Measurements from ENCODE around the gene VPS18.

VPS18 gene

DNA sequence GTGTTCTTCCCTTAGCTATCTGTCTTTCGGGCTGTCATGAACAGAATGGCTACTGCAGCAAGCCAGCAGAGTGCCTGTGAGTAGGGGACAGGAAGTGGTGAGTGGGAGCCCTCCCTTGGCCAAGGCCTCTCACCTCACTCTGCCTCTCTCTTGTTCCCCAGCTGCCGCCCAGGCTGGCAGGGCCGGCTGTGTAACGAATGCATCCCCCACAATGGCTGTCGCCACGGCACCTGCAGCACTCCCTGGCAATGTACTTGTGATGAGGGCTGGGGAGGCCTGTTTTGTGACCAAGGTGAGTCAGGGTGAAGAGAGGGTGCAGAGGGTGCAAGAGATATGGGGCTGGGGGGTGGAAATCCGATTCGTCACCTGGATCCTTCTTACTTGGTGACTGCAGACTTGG, 37.9 kb downstream of the VPS18 start:
- peak overlapping the region; percentile 38 for H3K4me3 ChIP-seq (ENCODE audit: extremely low read depth, insufficient read depth, low read length, poor library complexity, severe bottlenecking)
- H3K4me1 ChIP-seq (ENCODE audit: control insufficient read depth, insufficient read depth, low read length, poor library complexity, severe bottlenecking) = peaks cover 15% of the 10 kb centered on the region
- peaks cover 7% of the 10 kb centered on the region for H3K36me3 ChIP-seq (ENCODE audit: control insufficient read depth, insufficient read depth, low read length)
- no peaks in the 10 kb centered on the region for H3K9me3 ChIP-seq (ENCODE audit: control insufficient read depth, low read length)
- WGBS, 2 experiments (ENCODE audit: insufficient coverage in 2 of 2) = 50 to 70% methylated on average over 2 to 6 of the region's 8 CpGs
- no peak overlapping the region for H3K27ac ChIP-seq (ENCODE audit: low read depth, low read length, severe bottlenecking)

DNA sequence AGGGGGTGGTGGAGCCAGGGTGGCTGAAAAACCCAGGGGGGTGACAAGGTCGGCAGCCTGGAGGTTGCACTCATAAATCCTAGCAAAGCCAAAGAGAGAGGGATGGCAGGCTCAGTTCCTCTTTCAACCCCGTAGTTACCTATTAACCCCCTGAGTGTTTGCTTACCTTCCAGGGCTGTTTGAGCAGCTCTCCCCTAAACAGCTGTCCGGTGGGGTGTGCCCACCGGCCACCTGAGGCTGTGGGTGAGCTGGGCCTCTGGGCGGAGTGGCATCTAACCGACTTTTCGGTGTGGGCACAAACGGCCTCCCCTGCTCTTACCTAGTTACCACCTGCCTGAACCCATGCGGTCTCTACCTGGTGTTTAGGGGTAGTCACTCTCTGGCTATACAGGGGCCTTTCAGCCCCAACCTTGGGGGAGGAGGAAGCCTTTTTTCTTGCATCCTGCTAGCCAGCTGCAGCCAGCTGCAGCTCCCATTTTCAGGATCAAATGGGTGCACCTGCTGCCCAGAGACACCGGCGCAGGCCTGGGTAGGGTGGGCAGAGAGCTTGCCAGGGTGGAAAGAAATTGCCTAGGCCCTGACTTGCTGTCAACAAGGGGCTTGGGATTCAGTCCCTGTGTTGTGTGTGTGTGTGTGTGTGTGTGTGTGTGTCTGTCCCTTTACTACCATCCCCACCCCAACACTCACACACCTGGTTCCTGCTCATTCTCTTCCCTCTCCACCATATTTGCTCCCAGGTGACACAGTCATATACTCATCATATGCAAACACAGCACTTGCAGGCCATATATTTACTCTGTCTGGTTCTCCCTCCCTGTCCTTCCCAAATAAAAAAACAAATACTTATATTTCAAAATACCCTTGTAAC, 38.6 kb downstream of the VPS18 start:
- Histone ChIP-seq H3K4me3 (ENCODE audit: extremely low read depth, insufficient read depth, low read length, poor library complexity, severe bottlenecking) (peak overlapping the region; percentile 38), H3K27ac (ENCODE audit: low read depth, low read length, severe bottlenecking) (no peak overlapping the region), H3K9me3 (ENCODE audit: control insufficient read depth, low read length) (no peaks in the 10 kb centered on the region), H3K4me1 (ENCODE audit: control insufficient read depth, insufficient read depth, low read length, poor library complexity, severe bottlenecking) (peaks cover 15% of the 10 kb centered on the region), H3K36me3 (ENCODE audit: control insufficient read depth, insufficient read depth, low read length) (peaks cover 7% of the 10 kb centered on the region)
- 70 to 84% methylated on average over 7 to 10 of the region's 11 CpGs for WGBS, 2 experiments (ENCODE audit: insufficient coverage in 2 of 2)

DNA sequence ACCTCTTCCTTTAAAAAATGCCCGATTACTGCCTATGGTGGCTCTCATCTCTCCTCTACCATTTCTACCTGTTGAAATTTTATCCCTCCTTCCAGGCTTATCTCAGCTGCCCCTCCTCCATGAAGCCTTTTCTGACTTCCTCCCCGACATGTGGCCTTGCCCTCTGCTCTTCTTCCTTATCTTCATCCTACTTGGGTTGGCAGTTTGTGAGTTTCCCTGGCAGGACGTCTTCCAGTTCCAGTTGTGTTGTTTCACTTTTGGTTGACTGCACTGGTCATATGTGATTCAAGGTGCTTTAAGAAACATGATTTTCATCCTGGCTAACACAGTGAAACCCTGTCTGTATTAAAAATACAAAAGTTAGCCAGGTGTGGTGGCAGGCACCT, 39.3 kb downstream of the VPS18 start:
- Histone ChIP-seq H3K27ac (ENCODE audit: low read depth, low read length, severe bottlenecking) (no peak overlapping the region), H3K9me3 (ENCODE audit: control insufficient read depth, low read length) (no peaks in the 10 kb centered on the region), H3K36me3 (ENCODE audit: control insufficient read depth, insufficient read depth, low read length) (peaks cover 7% of the 10 kb centered on the region), H3K4me3 (ENCODE audit: extremely low read depth, insufficient read depth, low read length, poor library complexity, severe bottlenecking) (no peak overlapping the region), H3K4me1 (ENCODE audit: control insufficient read depth, insufficient read depth, low read length, poor library complexity, severe bottlenecking) (peaks cover 13% of the 10 kb centered on the region)
- WGBS, 2 experiments (ENCODE audit: insufficient coverage in 2 of 2) = 73 to 92% methylated on average over 2 of the region's 3 CpGs

DNA sequence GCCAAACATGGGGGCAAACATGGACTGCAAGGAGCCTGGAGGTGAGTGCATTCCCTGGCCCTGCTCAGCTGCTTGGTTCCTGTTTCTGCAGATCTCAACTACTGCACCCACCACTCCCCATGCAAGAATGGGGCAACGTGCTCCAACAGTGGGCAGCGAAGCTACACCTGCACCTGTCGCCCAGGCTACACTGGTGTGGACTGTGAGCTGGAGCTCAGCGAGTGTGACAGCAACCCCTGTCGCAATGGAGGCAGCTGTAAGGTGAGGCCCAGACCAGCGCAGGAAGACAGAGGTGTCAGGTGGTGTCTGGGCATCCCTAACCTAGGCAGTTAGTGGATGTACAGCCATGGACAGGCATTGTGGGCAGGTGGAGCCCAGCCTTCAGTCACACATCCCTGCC, 40.2 kb downstream of the VPS18 start:
- Histone ChIP-seq H3K27ac (ENCODE audit: low read depth, low read length, severe bottlenecking) (no peak overlapping the region), H3K36me3 (ENCODE audit: control insufficient read depth, insufficient read depth, low read length) (peaks cover 7% of the 10 kb centered on the region), H3K9me3 (ENCODE audit: control insufficient read depth, low read length) (no peaks in the 10 kb centered on the region), H3K4me3 (ENCODE audit: extremely low read depth, insufficient read depth, low read length, poor library complexity, severe bottlenecking) (no peak overlapping the region), H3K4me1 (ENCODE audit: control insufficient read depth, insufficient read depth, low read length, poor library complexity, severe bottlenecking) (peaks cover 8% of the 10 kb centered on the region)
- 86 to 90% methylated on average over 5 to 6 of the region's 6 CpGs for WGBS, 2 experiments (ENCODE audit: insufficient coverage in 2 of 2)

DNA sequence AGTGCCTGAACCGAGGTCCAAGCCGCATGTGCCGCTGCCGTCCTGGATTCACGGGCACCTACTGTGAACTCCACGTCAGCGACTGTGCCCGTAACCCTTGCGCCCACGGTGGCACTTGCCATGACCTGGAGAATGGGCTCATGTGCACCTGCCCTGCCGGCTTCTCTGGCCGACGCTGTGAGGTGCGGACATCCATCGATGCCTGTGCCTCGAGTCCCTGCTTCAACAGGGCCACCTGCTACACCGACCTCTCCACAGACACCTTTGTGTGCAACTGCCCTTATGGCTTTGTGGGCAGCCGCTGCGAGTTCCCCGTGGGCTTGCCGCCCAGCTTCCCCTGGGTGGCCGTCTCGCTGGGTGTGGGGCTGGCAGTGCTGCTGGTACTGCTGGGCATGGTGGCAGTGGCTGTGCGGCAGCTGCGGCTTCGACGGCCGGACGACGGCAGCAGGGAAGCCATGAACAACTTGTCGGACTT, 42.0 kb downstream of the VPS18 start:
- no peak overlapping the region for H3K4me3 ChIP-seq (ENCODE audit: extremely low read depth, insufficient read depth, low read length, poor library complexity, severe bottlenecking)
- 91 to 93% methylated on average over 30 to 31 of the region's 31 CpGs for WGBS, 2 experiments (ENCODE audit: insufficient coverage in 2 of 2)
- peaks cover 7% of the 10 kb centered on the region for H3K36me3 ChIP-seq (ENCODE audit: control insufficient read depth, insufficient read depth, low read length)
- no peaks in the 10 kb centered on the region for H3K9me3 ChIP-seq (ENCODE audit: control insufficient read depth, low read length)
- no peak overlapping the region for H3K27ac ChIP-seq (ENCODE audit: low read depth, low read length, severe bottlenecking)
- peaks cover 14% of the 10 kb centered on the region for H3K4me1 ChIP-seq (ENCODE audit: control insufficient read depth, insufficient read depth, low read length, poor library complexity, severe bottlenecking)

DNA sequence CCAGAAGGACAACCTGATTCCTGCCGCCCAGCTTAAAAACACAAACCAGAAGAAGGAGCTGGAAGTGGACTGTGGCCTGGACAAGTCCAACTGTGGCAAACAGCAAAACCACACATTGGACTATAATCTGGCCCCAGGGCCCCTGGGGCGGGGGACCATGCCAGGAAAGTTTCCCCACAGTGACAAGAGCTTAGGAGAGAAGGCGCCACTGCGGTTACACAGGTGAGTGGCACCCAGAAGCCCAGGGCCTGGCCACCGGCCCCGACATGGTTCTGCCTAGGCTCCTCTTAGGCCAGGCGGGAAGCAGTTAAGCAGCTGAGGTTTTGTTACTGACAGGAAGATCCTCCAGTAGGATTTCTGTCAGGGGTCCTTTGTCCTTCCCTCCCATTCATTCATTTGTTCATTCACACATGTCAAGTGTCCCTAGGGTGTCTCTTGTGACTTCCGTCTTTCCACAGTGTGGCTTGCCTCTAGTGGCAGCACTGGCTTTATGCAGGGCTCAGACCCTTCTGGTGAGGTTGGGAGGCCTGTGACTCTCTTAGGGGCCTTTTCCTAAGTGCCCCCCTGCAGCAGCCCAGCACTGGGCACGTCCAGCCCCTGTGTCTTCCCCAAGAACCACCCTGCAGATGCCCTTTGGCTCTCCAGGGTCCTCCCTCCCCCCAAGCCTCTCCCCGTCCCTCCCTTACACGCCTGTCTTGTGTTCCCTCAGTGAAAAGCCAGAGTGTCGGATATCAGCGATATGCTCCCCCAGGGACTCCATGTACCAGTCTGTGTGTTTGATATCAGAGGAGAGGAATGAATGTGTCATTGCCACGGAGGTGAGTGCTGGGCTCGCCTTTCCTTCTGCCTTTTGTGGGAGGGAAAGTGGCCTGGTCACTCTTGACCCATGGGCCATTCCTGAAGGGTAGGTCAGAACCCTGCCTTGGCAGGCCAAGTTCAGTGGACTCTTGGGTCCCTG, 42.7 kb downstream of the VPS18 start:
- Histone ChIP-seq H3K27ac (ENCODE audit: low read depth, low read length, severe bottlenecking) (no peak overlapping the region), H3K9me3 (ENCODE audit: control insufficient read depth, low read length) (no peaks in the 10 kb centered on the region), H3K36me3 (ENCODE audit: control insufficient read depth, insufficient read depth, low read length) (peaks cover 1% of the 10 kb centered on the region), H3K4me1 (ENCODE audit: control insufficient read depth, insufficient read depth, low read length, poor library complexity, severe bottlenecking) (peaks cover 14% of the 10 kb centered on the region), H3K4me3 (ENCODE audit: extremely low read depth, insufficient read depth, low read length, poor library complexity, severe bottlenecking) (no peak overlapping the region)
- 82 to 89% methylated on average over 11 to 13 of the region's 15 CpGs for WGBS, 2 experiments (ENCODE audit: insufficient coverage in 2 of 2)

DNA sequence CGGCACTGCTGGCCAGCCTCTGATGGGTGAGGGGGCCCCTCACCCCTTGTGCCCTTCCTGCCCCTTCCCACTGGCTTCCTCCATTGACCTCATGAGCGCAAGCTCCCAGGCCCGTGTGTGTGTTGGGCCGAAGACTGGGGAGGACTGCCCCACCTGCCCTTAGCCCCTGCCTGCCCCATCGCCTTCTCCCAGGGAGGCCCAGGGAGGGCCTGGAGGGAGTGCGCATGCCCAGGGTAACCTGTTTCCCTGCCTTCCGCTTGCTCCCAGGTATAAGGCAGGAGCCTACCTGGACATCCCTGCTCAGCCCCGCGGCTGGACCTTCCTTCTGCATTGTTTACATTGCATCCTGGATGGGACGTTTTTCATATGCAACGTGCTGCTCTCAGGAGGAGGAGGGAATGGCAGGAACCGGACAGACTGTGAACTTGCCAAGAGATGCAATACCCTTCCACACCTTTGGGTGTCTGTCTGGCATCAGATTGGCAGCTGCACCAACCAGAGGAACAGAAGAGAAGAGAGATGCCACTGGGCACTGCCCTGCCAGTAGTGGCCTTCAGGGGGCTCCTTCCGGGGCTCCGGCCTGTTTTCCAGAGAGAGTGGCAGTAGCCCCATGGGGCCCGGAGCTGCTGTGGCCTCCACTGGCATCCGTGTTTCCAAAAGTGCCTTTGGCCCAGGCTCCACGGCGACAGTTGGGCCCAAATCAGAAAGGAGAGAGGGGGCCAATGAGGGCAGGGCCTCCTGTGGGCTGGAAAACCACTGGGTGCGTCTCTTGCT, 43.7 kb downstream of the VPS18 start:
- Histone ChIP-seq H3K4me1 (ENCODE audit: control insufficient read depth, insufficient read depth, low read length, poor library complexity, severe bottlenecking) (peaks cover 17% of the 10 kb centered on the region), H3K4me3 (ENCODE audit: extremely low read depth, insufficient read depth, low read length, poor library complexity, severe bottlenecking) (peak overlapping the region; percentile 2), H3K36me3 (ENCODE audit: control insufficient read depth, insufficient read depth, low read length) (no peaks in the 10 kb centered on the region), H3K27ac (ENCODE audit: low read depth, low read length, severe bottlenecking) (no peak overlapping the region), H3K9me3 (ENCODE audit: control insufficient read depth, low read length) (no peaks in the 10 kb centered on the region)
- 75 to 93% methylated on average over 13 to 16 of the region's 19 CpGs for WGBS, 2 experiments (ENCODE audit: insufficient coverage in 2 of 2)

DNA sequence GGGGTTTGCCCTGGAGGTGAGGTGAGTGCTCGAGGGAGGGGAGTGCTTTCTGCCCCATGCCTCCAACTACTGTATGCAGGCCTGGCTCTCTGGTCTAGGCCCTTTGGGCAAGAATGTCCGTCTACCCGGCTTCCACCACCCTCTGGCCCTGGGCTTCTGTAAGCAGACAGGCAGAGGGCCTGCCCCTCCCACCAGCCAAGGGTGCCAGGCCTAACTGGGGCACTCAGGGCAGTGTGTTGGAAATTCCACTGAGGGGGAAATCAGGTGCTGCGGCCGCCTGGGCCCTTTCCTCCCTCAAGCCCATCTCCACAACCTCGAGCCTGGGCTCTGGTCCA, 44.3 kb downstream of the VPS18 start:
- peaks cover 17% of the 10 kb centered on the region for H3K4me1 ChIP-seq (ENCODE audit: control insufficient read depth, insufficient read depth, low read length, poor library complexity, severe bottlenecking)
- H3K27ac ChIP-seq (ENCODE audit: low read depth, low read length, severe bottlenecking) = no peak overlapping the region
- H3K4me3 ChIP-seq (ENCODE audit: extremely low read depth, insufficient read depth, low read length, poor library complexity, severe bottlenecking) = peak overlapping the region; percentile 2
- H3K9me3 ChIP-seq (ENCODE audit: control insufficient read depth, low read length) = no peaks in the 10 kb centered on the region
- WGBS, 2 experiments (ENCODE audit: insufficient coverage in 2 of 2) = 90% methylated on average over 5 of the region's 6 CpGs; no CpG with 5 or more reads in 1 of the 2 experiments
- H3K36me3 ChIP-seq (ENCODE audit: control insufficient read depth, insufficient read depth, low read length) = no peaks in the 10 kb centered on the region

DNA sequence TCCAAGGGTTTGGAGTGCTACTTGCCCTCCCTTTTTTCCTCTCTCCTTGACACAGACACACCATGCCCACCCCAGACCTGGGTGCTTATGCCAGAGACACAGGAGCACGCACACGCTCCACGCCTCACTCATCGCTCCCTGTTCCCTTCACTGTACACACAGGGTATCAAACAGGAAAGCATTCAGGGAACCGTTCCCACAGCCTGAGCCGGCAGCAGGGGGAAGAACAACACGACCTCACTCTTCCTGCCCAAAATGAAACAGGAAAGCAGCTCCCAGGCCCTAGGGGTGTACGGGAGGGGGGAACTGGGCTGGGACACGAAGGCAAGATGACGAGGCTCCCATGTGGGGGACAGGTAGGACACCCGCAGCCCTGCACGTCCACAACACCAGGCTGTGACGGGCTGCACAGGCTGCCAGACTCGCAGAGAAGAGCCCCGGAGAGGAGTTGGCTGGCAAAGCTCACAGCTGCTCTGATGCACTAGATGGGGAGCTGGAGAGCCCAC, 46.1 kb downstream of the VPS18 start:
- Histone ChIP-seq H3K27ac (ENCODE audit: low read depth, low read length, severe bottlenecking) (peak overlapping the region; percentile 11), H3K36me3 (ENCODE audit: control insufficient read depth, insufficient read depth, low read length) (no peaks in the 10 kb centered on the region), H3K4me3 (ENCODE audit: extremely low read depth, insufficient read depth, low read length, poor library complexity, severe bottlenecking) (no peak overlapping the region), H3K4me1 (ENCODE audit: control insufficient read depth, insufficient read depth, low read length, poor library complexity, severe bottlenecking) (peaks cover 17% of the 10 kb centered on the region), H3K9me3 (ENCODE audit: control insufficient read depth, low read length) (no peaks in the 10 kb centered on the region)
- 75 to 82% methylated on average over 11 to 13 of the region's 15 CpGs for WGBS, 2 experiments (ENCODE audit: insufficient coverage in 2 of 2)

DNA sequence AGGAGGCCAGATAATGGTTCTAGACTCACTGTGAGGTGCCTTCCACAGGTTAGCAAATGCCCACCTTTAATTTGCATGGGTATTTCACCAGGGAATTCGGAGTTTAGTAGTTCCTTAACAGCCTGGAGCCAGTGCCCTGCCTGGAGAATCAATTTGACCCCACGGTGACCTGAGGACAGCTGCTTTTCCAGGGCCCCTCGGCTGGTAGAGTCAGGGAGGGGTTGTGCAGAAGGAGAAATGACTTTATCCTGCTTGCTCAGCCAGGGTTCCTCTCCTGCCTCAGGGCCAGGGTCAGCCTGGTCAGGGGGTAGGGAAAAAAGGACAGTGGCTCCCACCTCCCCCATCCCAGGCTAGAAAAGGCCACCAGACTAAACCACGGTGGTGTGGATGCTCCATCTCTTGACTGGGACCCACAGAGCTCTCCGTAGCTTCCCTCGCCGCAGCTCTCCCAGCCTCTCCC, 46.8 kb downstream of the VPS18 start:
- WGBS, 2 experiments (ENCODE audit: insufficient coverage in 2 of 2) = 34% methylated on average over 4 to 5 of the region's 7 CpGs

More for the DNA sequence above, 46.8 kb downstream of the VPS18 start:
- H3K4me1 ChIP-seq (ENCODE audit: control insufficient read depth, insufficient read depth, low read length, poor library complexity, severe bottlenecking) = peaks cover 17% of the 10 kb centered on the region
- no peaks in the 10 kb centered on the region for H3K9me3 ChIP-seq (ENCODE audit: control insufficient read depth, low read length)
- no peaks in the 10 kb centered on the region for H3K36me3 ChIP-seq (ENCODE audit: control insufficient read depth, insufficient read depth, low read length)
- peak overlapping the region; percentile 88 for H3K27ac ChIP-seq (ENCODE audit: low read depth, low read length, severe bottlenecking)
- peak overlapping the region; percentile 37 for H3K4me3 ChIP-seq (ENCODE audit: extremely low read depth, insufficient read depth, low read length, poor library complexity, severe bottlenecking)

Measured in mesodermal cell (in vitro differentiated cells).